ENCODE data around the gene ISL2.

Gene ISL2

GRCh38 chr15:76321602-76322001 lies 15.0 kb upstream of the ISL2 start:
- no peaks in the 10 kb centered on the region for H4K20me1 ChIP-seq (ENCODE audit: insufficient read depth, low read length, poor library complexity, severe bottlenecking)
- no peaks in the 10 kb centered on the region for H3F3A ChIP-seq (ENCODE audit: low read depth)
- no peak overlapping the region for H3K9ac ChIP-seq (ENCODE audit: low read depth, low read length, poor library complexity, severe bottlenecking)
- H3K27me3 ChIP-seq (ENCODE audit: insufficient read depth, low read length, poor library complexity, severe bottlenecking), result no peaks in the 10 kb centered on the region
- H3K79me2 ChIP-seq (ENCODE audit: insufficient read depth, low read length), result no peaks in the 10 kb centered on the region
- no peak overlapping the region for H3K4me3 ChIP-seq (ENCODE audit: low read length, poor library complexity, severe bottlenecking)
- no peak overlapping the region for H3K4me2 ChIP-seq (ENCODE audit: low read depth, low read length, poor library complexity, severe bottlenecking)
- no peaks in the 10 kb centered on the region for H3K4me1 ChIP-seq (ENCODE audit: insufficient read depth, low read length, poor library complexity, severe bottlenecking)
- no peak for TF ChIP-seq CTCF (conservative IDR thresholded peaks at IDR 0.05; ENCODE audit: low read length)
- TF ChIP-seq EZH2phosphoT487 (IDR thresholded peaks at IDR 0.05; ENCODE audit: borderline replicate concordance), result no peak
- H3K36me3 ChIP-seq (ENCODE audit: insufficient read depth, low read length), result no peaks in the 10 kb centered on the region
- no peaks in the 10 kb centered on the region for H3K9me2 ChIP-seq (replicated peaks; ENCODE audit: low read depth, low read length)
- no peak overlapping the region for H2AFZ ChIP-seq (ENCODE audit: low read length)
- no peaks in the 10 kb centered on the region for H3K9me3 ChIP-seq (ENCODE audit: insufficient read depth, low read depth, low read length)

DNA sequence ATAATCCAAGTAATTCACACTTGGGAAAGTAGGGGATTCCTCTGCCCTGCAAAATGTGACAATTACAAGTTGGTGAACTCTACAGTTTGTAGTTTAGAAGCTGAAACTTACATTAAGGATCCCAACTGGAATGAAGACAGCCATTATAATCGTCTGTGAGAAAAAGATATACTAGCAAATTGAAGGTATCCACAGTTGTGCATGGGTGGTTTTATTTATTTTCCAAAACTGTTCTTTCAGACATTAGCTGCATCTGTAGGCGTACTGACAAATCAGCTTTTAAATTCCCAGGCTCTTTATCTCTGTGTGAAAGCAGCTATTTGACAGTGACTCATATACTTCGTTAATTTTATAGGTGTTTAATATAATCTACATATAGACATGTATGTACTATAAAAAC lies 12.5 kb upstream of the ISL2 start:
- no peaks in the 10 kb centered on the region for H3K9me2 ChIP-seq (replicated peaks; ENCODE audit: low read depth, low read length)
- H3K27me3 ChIP-seq (ENCODE audit: insufficient read depth, low read length, poor library complexity, severe bottlenecking), result no peaks in the 10 kb centered on the region
- H3F3A ChIP-seq (ENCODE audit: low read depth), result no peaks in the 10 kb centered on the region
- H2AFZ ChIP-seq (ENCODE audit: low read length), result no peak overlapping the region
- H3K36me3 ChIP-seq (ENCODE audit: insufficient read depth, low read length), result no peaks in the 10 kb centered on the region
- no peak overlapping the region for H3K4me3 ChIP-seq (ENCODE audit: low read length, poor library complexity, severe bottlenecking)
- no peaks in the 10 kb centered on the region for H3K4me1 ChIP-seq (ENCODE audit: insufficient read depth, low read length, poor library complexity, severe bottlenecking)
- TF ChIP-seq CTCF (conservative IDR thresholded peaks at IDR 0.05; ENCODE audit: low read length) (no peak), EZH2phosphoT487 (IDR thresholded peaks at IDR 0.05; ENCODE audit: borderline replicate concordance) (no peak)
- no peaks in the 10 kb centered on the region for H4K20me1 ChIP-seq (ENCODE audit: insufficient read depth, low read length, poor library complexity, severe bottlenecking)
- H3K9me3 ChIP-seq (ENCODE audit: insufficient read depth, low read depth, low read length), result no peaks in the 10 kb centered on the region
- H3K79me2 ChIP-seq (ENCODE audit: insufficient read depth, low read length), result no peaks in the 10 kb centered on the region
- no peak overlapping the region for H3K9ac ChIP-seq (ENCODE audit: low read depth, low read length, poor library complexity, severe bottlenecking)
- H3K4me2 ChIP-seq (ENCODE audit: low read depth, low read length, poor library complexity, severe bottlenecking), result no peak overlapping the region

DNA sequence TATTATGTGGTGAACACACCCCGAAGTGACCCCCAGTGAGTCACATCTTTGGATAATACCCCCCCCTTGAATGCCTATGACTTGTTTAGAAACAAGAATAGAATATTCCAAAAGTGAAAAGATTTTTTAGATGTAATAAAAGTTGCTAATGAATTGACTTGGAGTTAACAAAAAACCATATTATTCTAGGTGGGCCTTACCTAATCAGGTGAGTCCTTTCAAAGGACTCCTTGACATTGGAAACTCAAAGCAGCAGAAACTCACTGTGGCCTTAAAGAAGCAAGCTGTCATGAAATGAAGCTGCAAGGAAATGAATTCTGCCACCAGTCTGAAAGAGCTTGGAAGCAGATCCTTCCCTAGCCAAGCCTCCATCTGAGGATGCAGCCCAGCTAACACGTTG lies 10.9 kb upstream of the ISL2 start:
- H3F3A ChIP-seq (ENCODE audit: low read depth), result no peaks in the 10 kb centered on the region
- H3K9me2 ChIP-seq (replicated peaks; ENCODE audit: low read depth, low read length), result no peaks in the 10 kb centered on the region
- H3K4me3 ChIP-seq (ENCODE audit: low read length, poor library complexity, severe bottlenecking), result no peak overlapping the region
- no peak overlapping the region for H3K4me2 ChIP-seq (ENCODE audit: low read depth, low read length, poor library complexity, severe bottlenecking)
- no peak overlapping the region for H3K9ac ChIP-seq (ENCODE audit: low read depth, low read length, poor library complexity, severe bottlenecking)
- H4K20me1 ChIP-seq (ENCODE audit: insufficient read depth, low read length, poor library complexity, severe bottlenecking), result no peaks in the 10 kb centered on the region
- no peaks in the 10 kb centered on the region for H3K27me3 ChIP-seq (ENCODE audit: insufficient read depth, low read length, poor library complexity, severe bottlenecking)
- H3K79me2 ChIP-seq (ENCODE audit: insufficient read depth, low read length), result no peaks in the 10 kb centered on the region
- no peak overlapping the region for H2AFZ ChIP-seq (ENCODE audit: low read length)
- H3K36me3 ChIP-seq (ENCODE audit: insufficient read depth, low read length), result no peaks in the 10 kb centered on the region
- H3K9me3 ChIP-seq (ENCODE audit: insufficient read depth, low read depth, low read length), result no peaks in the 10 kb centered on the region
- no peaks in the 10 kb centered on the region for H3K4me1 ChIP-seq (ENCODE audit: insufficient read depth, low read length, poor library complexity, severe bottlenecking)
- TF ChIP-seq EZH2phosphoT487 (IDR thresholded peaks at IDR 0.05; ENCODE audit: borderline replicate concordance) (no peak), CTCF (conservative IDR thresholded peaks at IDR 0.05; ENCODE audit: low read length) (no peak)
